AG04450 (cell line): ENCODE data around the gene AFF3. TPM values are rescaled to one million over a fixed set of nuclear protein-coding genes. Genes with fewer than 3 reads are reported as not detected.

Source experiments
- CTCF ChIA-PET: fragments of 300-600, 350-600 bp; formaldehyde crosslinking; extraction: SDS; loops from one replicate; lab custom pipeline; 2022; ENCODE audit warnings: antibody characterized with exemption, inconsistent platforms; lab: Charles Lee
- POLR2A ChIA-PET: fragments of 350-600 bp; formaldehyde crosslinking; extraction: SDS; loops from one replicate; lab custom pipeline; 2021; ENCODE audit warnings: antibody characterized with exemption, inconsistent platforms; lab: Yijun Ruan, JAX
- DNase-seq: peaks from one replicate; pipeline ENCODE4 v3.0.0-alpha.2; 2011; ENCODE audit warnings: low read depth, low spot score
- H3K27ac ChIP-seq: one replicate; pipeline ENCODE4 v1.5.1; 2012; ENCODE audit warnings: low read depth, low read length, control low read depth
- H3K27me3 ChIP-seq: one replicate; pipeline ENCODE4 v1.6.0; 2012; ENCODE audit warnings: low read length; ENCODE audit not compliant: control insufficient read depth, insufficient read depth
- H3K4me3 ChIP-seq: 2 replicates; pipeline ENCODE4 v1.5.1; 2011; ENCODE audit warnings: mild to moderate bottlenecking, low read depth, low read length, control low read depth
- H3K9me3 ChIP-seq: 2 replicates; pipeline ENCODE4 v1.5.1; 2012; ENCODE audit warnings: low read length; ENCODE audit not compliant: control insufficient read depth, insufficient read depth
- CTCF ChIP-seq: IDR thresholded peaks from 2 replicates; pipeline ENCODE4 v1.5.1; 2011; ENCODE audit warnings: low read depth, low read length, control low read depth, inconsistent platforms
- polyA plus RNA-seq: library from polyadenylated mRNA; depleted of rRNA; stranded (reverse); fragments of >200 nt; gene quantifications from 2 replicates; pipeline ENCODE4 v1.2.3, GENCODE V29; 2011

Gene AFF3
- polyA plus RNA-seq, 1 experiment = 17.9 TPM

- H3K9me3 ChIP-seq = no peaks in the 10 kb centered on the region
- no peak for DNase-seq
- POLR2A ChIA-PET = no interaction called here
- no peaks in the 10 kb centered on the region for H3K27me3 ChIP-seq
- H3K27ac ChIP-seq = no peak overlapping the region
- CTCF ChIA-PET = no interaction called here
- no peak for TF ChIP-seq CTCF
- H3K4me3 ChIP-seq = no peak overlapping the region
Measured at GRCh38 chr2:100052650-100053049, 89.7 kb downstream of the AFF3 start.

- CTCF ChIA-PET = no interaction called here
- no peaks in the 10 kb centered on the region for H3K27me3 ChIP-seq
- no peak for DNase-seq
- POLR2A ChIA-PET = interaction anchor here (0.6 kb wide), 1 partner anchor 8 kb away, joined by 3 read pairs; no protein-coding TSS in a partner anchor
- TF ChIP-seq CTCF = no peak
- no peaks in the 10 kb centered on the region for H3K9me3 ChIP-seq
- H3K4me3 ChIP-seq = no peak overlapping the region
- no peak overlapping the region for H3K27ac ChIP-seq
Measured at GRCh38 chr2:100051253-100051652, 91.1 kb downstream of the AFF3 start.

GRCh38 chr2:100050685-100051084 is 91.7 kb downstream of the AFF3 start:
- DNase-seq = no peak
- CTCF ChIA-PET = no interaction called here
- POLR2A ChIA-PET = no interaction called here
- Histone ChIP-seq H3K4me3 (no peak overlapping the region), H3K27ac (no peak overlapping the region), H3K9me3 (no peaks in the 10 kb centered on the region), H3K27me3 (no peaks in the 10 kb centered on the region)
- TF ChIP-seq CTCF = no peak

GRCh38 chr2:100046961-100047947 is 95.1 kb downstream of the AFF3 start:
- ChIA-PET CTCF (no interaction called here), POLR2A (no interaction called here)
- no peak for DNase-seq
- Histone ChIP-seq H3K27me3 (no peaks in the 10 kb centered on the region), H3K27ac (no peak overlapping the region), H3K4me3 (no peak overlapping the region), H3K9me3 (no peaks in the 10 kb centered on the region)
- TF ChIP-seq CTCF = no peak

- no peaks in the 10 kb centered on the region for H3K9me3 ChIP-seq
- CTCF ChIA-PET = interaction anchor here (0.6 kb wide), 1 partner anchor 218 kb away, joined by 6 read pairs; no protein-coding TSS in a partner anchor
- POLR2A ChIA-PET = no interaction called here
- DNase-seq = no peak
- H3K27me3 ChIP-seq = no peaks in the 10 kb centered on the region
- no peak overlapping the region for H3K27ac ChIP-seq
- H3K4me3 ChIP-seq = no peak overlapping the region
- TF ChIP-seq CTCF = no peak
Measured at GRCh38 chr2:100045000-100045399, 97.4 kb downstream of the AFF3 start.
